GM15510 (cell line): Measurements from ENCODE around the gene SERPINB2.

Experiments
- POLR2A ChIP-seq: IDR thresholded peaks from 3 replicates; pipeline ENCODE4 v1.6.1; 2011; ENCODE audit warnings: borderline replicate concordance; ENCODE audit not compliant: insufficient read length; ENCODE audit errors: extremely low read depth

Gene SERPINB2, protein sequence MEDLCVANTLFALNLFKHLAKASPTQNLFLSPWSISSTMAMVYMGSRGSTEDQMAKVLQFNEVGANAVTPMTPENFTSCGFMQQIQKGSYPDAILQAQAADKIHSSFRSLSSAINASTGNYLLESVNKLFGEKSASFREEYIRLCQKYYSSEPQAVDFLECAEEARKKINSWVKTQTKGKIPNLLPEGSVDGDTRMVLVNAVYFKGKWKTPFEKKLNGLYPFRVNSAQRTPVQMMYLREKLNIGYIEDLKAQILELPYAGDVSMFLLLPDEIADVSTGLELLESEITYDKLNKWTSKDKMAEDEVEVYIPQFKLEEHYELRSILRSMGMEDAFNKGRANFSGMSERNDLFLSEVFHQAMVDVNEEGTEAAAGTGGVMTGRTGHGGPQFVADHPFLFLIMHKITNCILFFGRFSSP

DNA sequence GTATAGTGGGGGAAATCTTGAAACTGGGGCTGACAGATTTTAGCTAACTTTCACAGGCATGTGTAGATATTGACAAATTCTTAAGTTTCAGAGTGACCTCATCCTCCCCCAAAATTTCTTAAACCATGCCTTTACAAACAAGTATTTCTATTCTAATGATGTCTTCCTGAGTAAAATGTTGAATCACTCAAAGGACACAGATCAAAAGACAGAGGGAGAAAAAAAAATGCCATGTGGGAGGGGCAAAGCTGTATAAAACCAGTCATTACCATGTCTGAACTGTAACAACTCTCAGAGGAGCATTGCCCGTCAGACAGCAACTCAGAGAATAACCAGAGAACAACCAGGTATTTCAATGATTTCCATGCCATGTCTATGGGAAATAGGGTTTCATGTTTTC, at the start of gene SERPINB2:
SERPINB2 (plus strand) TSS at position 282 of the 400 bp plus-strand sequence. CDS start 3,740 bp downstream, outside the sequence.
- no peak for TF ChIP-seq POLR2A

DNA sequence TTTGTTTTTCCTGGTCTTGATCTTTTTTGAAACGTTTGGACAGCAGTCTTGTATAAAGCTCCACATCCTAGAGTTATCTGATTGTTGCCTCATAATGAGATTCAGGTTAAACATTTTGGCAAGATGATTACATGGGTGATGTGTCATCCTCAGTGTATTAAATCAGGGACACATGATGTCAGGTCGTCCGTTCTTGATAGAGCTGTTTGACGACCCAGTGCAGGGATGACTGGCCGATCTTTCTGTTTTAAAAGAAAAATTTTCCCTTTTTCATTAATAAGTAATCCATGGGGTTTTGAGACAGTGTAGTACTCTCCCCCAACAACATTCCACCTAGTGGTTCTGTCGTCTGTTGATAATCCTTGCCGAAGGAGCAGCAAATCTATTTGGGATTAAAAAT, 44.5 kb upstream of the SERPINB2 start:
- TF ChIP-seq POLR2A: no peak

DNA sequence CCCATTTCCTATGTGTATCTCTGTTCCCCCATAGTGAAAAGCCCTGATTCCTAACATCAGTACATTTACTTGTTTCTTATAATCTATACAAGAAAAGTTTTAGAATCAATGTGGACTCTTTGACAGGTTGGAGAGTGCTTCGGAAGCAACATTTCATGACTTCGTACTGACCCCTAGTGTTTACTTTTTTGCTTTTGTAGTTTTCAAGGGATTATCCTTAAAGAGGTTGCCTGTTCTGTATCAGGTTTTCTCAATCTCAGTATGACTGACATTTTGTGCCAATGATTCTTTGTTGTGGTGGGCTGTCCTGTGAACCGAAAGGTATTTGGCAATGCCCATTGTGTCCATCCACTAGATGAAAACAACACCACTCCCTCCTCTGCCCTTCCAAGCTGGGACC, 43.3 kb upstream of the SERPINB2 start:
- no peak for TF ChIP-seq POLR2A

DNA sequence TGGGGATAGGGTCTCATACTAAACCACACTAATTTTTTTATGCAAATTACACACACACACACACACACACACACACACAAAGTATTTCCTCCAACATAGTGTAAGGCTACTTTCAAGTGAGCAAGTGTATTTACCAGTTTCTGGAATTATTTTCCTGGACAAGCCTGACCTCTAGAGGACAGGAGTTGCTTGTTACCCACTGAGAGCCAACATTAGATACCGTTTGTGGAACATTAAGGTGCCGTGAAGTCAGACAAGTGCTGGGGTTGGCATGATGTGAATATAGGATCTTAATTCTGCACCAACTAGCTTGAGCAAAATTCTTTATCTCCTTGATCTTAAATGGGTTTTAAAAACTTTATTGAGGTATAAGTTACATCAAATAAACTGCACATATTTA, 39.3 kb upstream of the SERPINB2 start:
- no peak for TF ChIP-seq POLR2A

DNA sequence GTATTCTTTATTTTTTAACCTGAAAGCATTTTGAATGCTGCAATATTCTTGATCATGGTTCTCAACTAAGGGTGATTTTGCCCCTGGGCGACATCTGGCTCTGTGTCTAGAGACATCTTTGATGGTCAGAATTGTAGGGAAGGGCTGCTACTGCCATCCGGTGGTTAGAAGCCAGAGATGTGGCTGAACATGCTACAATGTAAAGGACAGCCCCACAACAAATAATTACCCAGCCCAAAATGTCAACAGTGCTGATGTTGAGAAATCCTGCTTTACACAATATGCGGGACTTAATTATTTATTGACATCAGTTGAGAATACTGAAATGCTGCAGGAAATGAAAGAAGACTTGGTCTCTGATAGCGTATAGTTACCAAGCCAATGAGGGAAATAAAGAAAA, 37.5 kb upstream of the SERPINB2 start:
- TF ChIP-seq POLR2A: no peak

DNA sequence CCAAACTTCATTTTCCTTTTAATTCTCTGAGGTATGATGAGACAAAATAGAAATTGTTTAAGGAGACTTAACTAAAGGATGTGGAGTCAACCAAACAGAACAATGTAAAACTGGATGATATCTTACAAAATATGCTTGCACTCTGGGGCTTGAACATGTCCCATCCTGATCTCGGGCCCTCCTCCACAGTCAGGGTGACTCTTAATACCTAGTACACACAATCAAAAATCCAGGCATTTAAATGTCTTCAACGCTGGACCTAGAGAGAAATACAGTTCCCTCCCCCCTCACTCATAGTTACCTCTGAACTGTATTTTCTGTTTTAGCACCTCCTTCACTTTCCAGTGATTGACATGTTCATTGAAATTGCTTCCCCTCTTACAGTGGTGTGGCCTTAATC, 36.9 kb upstream of the SERPINB2 start:
- no peak for TF ChIP-seq POLR2A

DNA sequence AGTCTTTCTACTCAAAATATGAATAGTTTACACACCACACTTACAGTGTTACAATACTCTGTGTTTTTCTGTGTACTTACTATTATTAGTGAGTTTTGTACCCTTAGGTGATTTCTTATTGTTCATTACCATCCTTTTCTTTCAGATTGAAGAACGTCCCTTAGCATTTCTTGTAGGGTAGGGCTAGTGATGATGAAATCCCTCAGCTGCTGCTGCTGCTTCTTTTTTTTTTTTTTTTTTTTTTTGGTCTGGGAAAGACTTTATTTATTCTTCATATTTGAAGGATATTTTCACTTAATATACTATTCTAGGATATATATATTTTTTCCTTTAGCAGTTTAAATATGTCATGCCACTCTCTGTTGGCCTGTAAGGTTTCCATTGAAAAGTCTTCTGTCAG, 29.0 kb upstream of the SERPINB2 start:
- no peak for TF ChIP-seq POLR2A

DNA sequence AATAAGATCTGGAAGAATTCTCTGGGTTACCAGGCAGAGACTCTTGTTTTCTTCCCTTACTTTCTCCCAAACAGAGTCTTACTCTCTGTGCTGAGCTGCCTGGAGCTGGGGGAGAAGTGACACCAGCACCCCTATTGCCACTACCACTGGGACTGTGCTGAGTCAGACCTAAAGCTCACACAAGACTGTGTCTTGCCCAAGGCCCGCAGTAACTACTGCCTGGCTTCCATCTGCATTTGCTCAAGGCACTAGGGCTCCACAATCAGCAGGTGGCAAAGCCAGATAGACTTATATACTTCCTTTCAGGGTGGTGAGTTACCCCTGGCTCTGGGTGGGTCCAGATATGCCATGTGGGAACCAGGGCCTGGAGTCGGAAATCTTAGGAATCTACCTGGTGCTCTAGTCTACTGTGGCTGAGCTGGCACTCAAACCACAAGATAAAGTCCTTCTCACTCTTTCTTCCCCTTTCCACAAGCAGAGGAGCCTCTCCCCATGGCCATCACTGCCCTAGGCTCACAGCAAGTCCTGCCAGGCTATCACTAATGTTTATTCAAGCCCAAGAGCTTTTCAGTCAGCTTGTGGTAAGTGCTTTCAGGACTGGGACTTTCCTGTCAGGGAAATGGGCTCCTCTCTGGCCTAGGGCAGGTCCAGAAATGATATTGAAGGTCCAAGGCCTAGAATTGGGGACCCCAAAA, 27.6 kb upstream of the SERPINB2 start:
- TF ChIP-seq POLR2A: no peak

DNA sequence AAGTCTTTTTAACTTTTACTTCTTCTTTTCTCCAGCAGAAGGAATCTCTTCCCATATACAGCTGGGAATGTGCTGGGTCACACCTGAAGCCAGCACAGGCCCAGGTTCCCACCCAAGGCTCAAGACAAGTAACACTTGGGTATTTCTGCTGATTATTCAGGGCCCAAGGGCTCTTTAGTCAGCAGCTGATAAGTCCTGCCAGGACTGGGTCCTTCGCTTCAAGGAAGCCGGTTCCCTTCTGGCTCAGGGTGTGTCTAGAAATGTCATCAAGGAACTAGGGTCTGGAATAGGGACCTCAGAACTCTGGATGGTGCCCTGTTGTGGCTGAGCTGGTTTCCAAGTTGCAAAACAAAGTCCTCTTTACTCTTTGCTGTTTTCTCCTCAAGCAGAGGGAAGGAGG, 27.0 kb upstream of the SERPINB2 start:
- TF ChIP-seq POLR2A: no peak

DNA sequence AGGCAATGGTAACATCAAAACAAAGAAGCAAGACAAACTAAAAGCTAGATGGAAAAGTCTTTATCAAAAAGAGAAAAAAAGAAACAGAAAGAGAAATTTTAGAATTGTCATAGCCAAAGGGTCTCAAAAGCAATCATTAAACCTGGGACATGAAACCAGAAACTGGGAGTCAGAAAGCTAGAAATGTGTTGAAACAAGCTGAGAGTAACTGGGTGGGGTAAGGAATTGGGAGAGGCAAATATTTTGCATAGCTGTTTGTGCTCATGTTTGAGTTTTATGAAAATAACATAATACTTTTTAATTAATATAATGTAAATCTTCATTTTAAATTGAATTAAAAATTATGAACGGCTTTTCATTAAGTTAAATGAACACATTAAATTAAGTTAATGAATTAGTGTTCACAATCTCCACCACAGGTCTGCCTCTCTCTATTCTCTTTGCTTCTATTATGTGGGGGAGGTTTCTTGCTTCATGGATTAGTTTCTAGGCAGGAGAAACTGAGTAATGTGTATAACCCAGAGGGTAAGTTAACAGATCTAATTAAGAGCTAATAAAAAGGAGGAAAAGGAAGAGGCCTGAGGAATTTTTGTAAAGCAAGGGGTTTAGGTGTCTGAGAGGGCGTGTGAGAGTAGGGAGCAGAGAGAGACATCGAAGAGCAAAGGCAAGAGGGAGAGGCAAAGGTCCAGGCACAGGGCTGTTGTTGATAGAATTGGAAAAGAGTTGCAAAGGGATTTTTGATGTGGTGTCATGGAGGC, 20.0 kb upstream of the SERPINB2 start:
- TF ChIP-seq POLR2A: no peak

DNA sequence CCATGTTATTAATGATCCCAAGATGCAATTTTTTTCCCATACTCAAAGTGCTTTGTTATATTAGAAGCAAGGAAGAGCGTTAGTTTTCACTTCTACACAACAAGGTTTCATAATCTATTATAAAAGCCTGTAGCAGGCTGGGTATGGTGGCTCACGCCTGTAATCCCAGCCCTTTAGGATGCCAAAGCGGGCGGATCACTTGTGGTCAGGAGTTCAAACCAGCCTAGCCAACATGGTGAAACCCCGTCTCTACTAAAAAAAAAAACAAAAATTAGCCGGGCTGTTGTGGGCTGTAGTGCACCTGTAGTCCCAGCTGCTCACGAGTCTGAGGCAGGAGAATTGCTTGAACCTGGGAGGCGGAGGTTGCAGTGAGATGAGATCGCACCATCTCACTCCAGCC, 19.0 kb upstream of the SERPINB2 start:
- TF ChIP-seq POLR2A: no peak

DNA sequence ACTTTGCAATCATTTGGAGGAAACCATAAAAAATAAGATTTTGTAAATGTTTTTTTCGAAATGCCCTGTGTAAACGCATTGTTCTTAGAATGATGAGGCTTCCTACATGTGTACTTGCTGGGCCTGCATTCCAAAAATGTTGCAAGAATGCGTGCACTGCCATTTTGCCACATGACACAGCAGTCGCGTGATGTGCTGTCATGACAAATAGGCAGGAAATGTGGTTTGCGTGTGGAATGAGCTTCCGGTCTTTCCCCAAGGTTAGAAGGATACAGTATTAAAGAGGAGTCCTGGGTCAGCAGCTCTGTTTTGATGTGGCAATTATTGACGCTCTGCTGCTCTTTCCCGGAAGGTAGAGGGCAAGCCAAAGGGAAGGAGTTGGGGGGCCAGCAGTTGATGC, 18.1 kb upstream of the SERPINB2 start:
- TF ChIP-seq POLR2A: no peak

DNA sequence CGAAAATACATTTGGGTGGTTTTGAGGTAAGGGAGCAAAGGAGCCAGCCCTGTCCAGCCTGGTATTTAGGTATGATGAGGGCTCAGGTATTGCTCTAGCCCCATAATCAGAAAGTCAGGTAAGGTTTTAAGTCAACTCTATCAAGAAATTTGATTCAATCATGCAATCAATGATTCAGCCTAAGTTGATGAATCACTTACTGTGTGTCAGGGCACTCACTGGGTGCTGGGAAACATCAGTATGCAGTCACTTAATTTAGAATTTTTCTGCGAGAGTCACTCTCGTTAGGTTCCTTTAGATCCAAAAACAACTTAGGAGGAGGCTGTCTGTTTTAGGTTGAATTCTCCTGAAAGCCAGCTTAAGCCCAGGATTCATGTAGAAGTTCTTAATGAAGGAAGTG, 17.7 kb upstream of the SERPINB2 start:
- no peak for TF ChIP-seq POLR2A

DNA sequence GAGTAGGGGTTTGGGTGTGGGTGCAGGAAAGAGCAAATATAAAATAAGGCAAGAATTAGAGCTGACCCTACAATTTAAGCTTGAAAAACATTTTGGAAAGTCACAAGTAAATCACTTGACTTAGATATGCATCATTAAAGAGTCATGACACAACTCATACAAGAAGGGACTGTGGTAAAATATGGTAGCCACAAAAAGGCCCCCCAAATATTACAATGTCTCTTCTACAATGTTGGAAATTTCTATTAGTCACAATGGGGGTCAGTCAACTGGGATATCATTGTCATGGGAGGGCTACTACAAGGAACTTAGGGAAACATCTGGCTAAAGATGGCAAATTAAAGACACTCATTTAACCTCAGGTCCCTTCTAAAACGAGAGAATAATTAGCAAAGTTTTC, 15.7 kb upstream of the SERPINB2 start:
- no peak for TF ChIP-seq POLR2A

DNA sequence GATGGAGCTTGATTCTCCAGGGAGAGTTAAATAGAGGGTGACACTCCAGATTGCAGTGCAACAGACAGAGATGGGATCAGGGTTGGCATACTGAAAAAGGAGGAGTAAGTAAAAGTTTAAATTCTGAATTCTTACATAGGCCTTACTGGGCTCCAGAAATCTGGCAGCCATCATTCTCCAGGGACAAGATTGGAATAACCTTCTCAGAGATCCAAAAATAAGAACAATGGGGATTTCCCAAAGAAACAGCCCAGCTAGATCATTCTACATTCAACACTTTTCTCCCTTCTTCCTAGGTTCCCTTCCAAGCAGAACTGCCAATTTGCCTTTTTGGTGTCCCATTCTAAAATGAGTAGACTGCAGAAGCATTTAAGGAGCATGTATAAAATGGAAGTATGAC, 14.9 kb upstream of the SERPINB2 start:
- no peak for TF ChIP-seq POLR2A

DNA sequence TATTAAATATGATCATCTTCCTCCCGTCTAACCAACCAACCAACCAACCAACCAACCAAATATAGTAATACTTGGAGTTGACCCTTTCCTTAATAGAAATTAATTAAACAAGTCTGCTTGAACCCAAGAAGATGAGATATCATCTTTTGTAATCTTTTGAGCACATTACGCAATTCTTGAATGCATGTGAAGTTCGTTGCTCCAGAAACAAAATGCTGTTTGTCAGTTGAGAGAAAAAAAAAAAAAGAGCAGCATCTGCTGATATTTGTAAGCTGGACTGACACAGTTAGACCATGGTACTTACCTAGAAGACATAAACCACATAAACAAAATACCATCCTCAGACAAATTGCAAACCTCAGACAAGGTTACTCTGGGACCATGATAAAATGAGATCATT, 9.2 kb upstream of the SERPINB2 start:
- no peak for TF ChIP-seq POLR2A

DNA sequence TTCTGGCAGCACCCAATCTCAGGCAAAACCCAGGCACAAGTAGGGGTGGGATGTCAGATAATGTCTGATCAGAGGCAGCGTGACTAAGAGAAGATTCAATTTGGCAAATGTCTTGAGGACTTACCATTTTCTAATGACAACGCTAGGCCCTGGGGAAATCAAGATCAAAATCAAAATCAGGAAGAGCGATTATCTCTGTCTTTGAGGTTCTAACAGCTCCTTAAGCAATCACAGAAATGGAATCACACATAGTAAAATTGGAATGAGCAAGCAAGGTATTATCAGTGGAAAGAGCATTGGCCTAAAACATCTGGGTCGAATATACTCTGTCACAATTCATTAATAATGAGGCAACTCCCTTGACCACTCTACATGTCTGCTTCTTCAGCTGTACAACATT, 8.6 kb upstream of the SERPINB2 start:
- TF ChIP-seq POLR2A: no peak

DNA sequence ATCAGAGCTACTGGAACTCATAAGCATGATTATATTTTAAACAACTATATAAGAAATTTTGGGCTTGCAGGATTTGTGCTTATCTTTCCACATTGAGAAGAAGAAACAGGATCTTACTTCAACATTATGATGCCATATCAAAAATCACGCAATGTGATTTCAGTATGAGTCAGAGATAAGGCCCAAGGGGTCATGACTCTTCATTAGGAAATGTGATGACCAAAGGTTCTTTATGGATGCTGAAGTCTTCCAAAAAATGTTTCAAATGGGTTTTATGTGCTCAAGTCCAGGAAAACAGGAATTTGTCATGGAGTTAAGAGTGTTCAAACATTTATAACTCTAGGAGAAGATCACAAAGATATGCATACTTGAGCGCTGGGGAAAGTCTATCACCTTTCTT, 7.8 kb upstream of the SERPINB2 start:
- no peak for TF ChIP-seq POLR2A
